GM23338 (cell line): ENCODE data around the gene DENND5A. TPM values are rescaled to one million over a fixed set of nuclear protein-coding genes. Genes with fewer than 3 reads are reported as not detected.

ENCODE experiments used
- ATAC-seq: fragments of 200-7000 bp; cut with Tn5 transposase; 3 replicates; pipeline ENCODE4 v1.9.1; 2020
- DNase-seq: peaks from one replicate; pipeline ENCODE4 v3.0.0-alpha.2; 2015; ENCODE audit warnings: low spot score
- H2AFZ ChIP-seq: fragments of 200-600 bp; sonication (generic); 2 replicates; pipeline ENCODE4 v1.8.0; 2016; ENCODE audit warnings: antibody characterized with exemption, mild to moderate bottlenecking, moderate library complexity
- H3F3A ChIP-seq: fragments of 200-600 bp; sonication (generic); replicated peaks from 2 replicates; pipeline ENCODE4 v1.8.0; 2017; ENCODE audit warnings: antibody characterized with exemption, mixed run types, low read depth
- H3K27ac ChIP-seq: fragments of 200-600 bp; sonication (generic); 2 replicates; pipeline ENCODE4 v1.6.1; 2016; ENCODE audit warnings: low read depth
- H3K27me3 ChIP-seq: fragments of 200-600 bp; sonication (generic); 2 replicates; pipeline ENCODE4 v1.8.0; 2016; ENCODE audit warnings: mild to moderate bottlenecking, mixed run types, moderate library complexity; ENCODE audit not compliant: insufficient read depth
- H3K36me3 ChIP-seq: fragments of 200-600 bp; sonication (generic); 2 replicates; pipeline ENCODE4 v1.8.0; 2016; ENCODE audit warnings: mild to moderate bottlenecking; ENCODE audit not compliant: insufficient read depth
- H3K4me1 ChIP-seq: fragments of 200-600 bp; sonication (generic); 2 replicates; pipeline ENCODE4 v1.8.0; 2016; ENCODE audit warnings: mild to moderate bottlenecking, moderate library complexity; ENCODE audit not compliant: insufficient read depth
- H3K4me2 ChIP-seq: fragments of 200-600 bp; sonication (generic); 2 replicates; pipeline ENCODE4 v1.7.1; 2017; ENCODE audit warnings: mixed run types
- H3K4me3 ChIP-seq: fragments of 200-600 bp; sonication (generic); 2 replicates; pipeline ENCODE4 v1.6.1; 2016; ENCODE audit warnings: mixed run types
- H3K79me2 ChIP-seq: fragments of 200-600 bp; sonication (generic); replicated peaks from 2 replicates; pipeline ENCODE4 v1.8.0; 2017; ENCODE audit warnings: mild to moderate bottlenecking; ENCODE audit not compliant: insufficient read depth
- H3K9me2 ChIP-seq: fragments of 200-600 bp; sonication (generic); 2 replicates; pipeline ENCODE4 v1.8.0; 2017; ENCODE audit not compliant: insufficient read depth
- H4K20me1 ChIP-seq: fragments of 200-600 bp; sonication (generic); replicated peaks from 2 replicates; pipeline ENCODE4 v1.8.0; 2017; ENCODE audit warnings: mild to moderate bottlenecking; ENCODE audit not compliant: insufficient read depth
- H3K27ac Mint-ChIP-seq: 2 replicates; pipeline ENCODE4 v1.8.0; 2020; ENCODE audit warnings: inconsistent platforms, mild to moderate bottlenecking, moderate library complexity, mixed read lengths
- H3K27me3 Mint-ChIP-seq: 3 replicates; pipeline ENCODE4 v1.8.0; 2022; ENCODE audit warnings: low read depth, mild to moderate bottlenecking, moderate library complexity, mixed read lengths, inconsistent platforms; ENCODE audit not compliant: insufficient read depth, poor library complexity
- H3K36me3 Mint-ChIP-seq: 3 replicates; pipeline ENCODE4 v1.8.0; 2021; ENCODE audit warnings: low read depth, mild to moderate bottlenecking, inconsistent platforms, moderate library complexity, mixed read lengths
- H3K4me1 Mint-ChIP-seq: 3 replicates; pipeline ENCODE4 v1.8.0; 2020; ENCODE audit warnings: mild to moderate bottlenecking, inconsistent platforms, mixed read lengths
- H3K4me3 Mint-ChIP-seq: 3 replicates; pipeline ENCODE4 v1.8.0; 2021; ENCODE audit warnings: moderate library complexity, mild to moderate bottlenecking, inconsistent platforms, mixed read lengths
- H3K9me3 Mint-ChIP-seq: 3 replicates; pipeline ENCODE4 v1.8.0; 2020; ENCODE audit warnings: moderate library complexity, mild to moderate bottlenecking, inconsistent platforms, mixed read lengths
- CREB1 ChIP-seq: fragments of 250-450 bp; sonication (Bioruptor Pico); IDR thresholded peaks from 2 replicates; pipeline ENCODE4 v1.5.0; 2020; ENCODE audit warnings: low read depth, mild to moderate bottlenecking, moderate library complexity
- POLR2AphosphoS5 ChIP-seq: IDR thresholded peaks from 2 replicates; pipeline ENCODE4 v1.6.1; 2016; ENCODE audit warnings: antibody characterized with exemption, low read depth
- STAT1 ChIP-seq: IDR thresholded peaks from one replicate; pipeline ENCODE4 v1.6.1; 2016; ENCODE audit warnings: antibody characterized with exemption; ENCODE audit not compliant: unreplicated experiment
- polyA plus RNA-seq: library from polyadenylated mRNA; unstranded; fragments of >200 nt; fragmentation: Nextera tagmentation; extraction: Ambion mirVana; gene quantifications from 2 replicates; pipeline ENCODE4 v1.2.1, GENCODE V29; 2016
- total RNA-seq: library from RNA; depleted of rRNA; stranded (reverse); fragments of >200 nt; shearing (Covaris generic); gene quantifications from 2 replicates; pipeline ENCODE4 v1.2.3, GENCODE V29; 2014
- TF ChIP-seq, protein P1 (sequence below): fragments of 250-450 bp; sonication (Bioruptor Pico); IDR thresholded peaks from 2 replicates; pipeline ENCODE4 v1.5.0; 2020; ENCODE audit warnings: mild to moderate bottlenecking, moderate library complexity
- TF ChIP-seq, protein P2 (sequence below): IDR thresholded peaks from one replicate; pipeline ENCODE4 v1.6.1; 2018; ENCODE audit warnings: antibody characterized with exemption; ENCODE audit not compliant: unreplicated experiment
- TF ChIP-seq, protein P3 (sequence below), 2 experiments: fragments of 200-600 bp in 1 of 2; sonication (generic) in 1 of 2; conservative IDR thresholded peaks; 2 replicates each; pipeline versions ENCODE4 v1.5.1 to v1.6.1; 2016 to 2017; ENCODE audit warnings: antibody characterized with exemption in 2 of 2, low read depth in 2 of 2, mild to moderate bottlenecking in 2 of 2, moderate library complexity in 1 of 2

The DENND5A gene
- total and polyA plus RNA-seq, 2 experiments from 2014 or later, result 28.1 to 56.3 TPM

DNA sequence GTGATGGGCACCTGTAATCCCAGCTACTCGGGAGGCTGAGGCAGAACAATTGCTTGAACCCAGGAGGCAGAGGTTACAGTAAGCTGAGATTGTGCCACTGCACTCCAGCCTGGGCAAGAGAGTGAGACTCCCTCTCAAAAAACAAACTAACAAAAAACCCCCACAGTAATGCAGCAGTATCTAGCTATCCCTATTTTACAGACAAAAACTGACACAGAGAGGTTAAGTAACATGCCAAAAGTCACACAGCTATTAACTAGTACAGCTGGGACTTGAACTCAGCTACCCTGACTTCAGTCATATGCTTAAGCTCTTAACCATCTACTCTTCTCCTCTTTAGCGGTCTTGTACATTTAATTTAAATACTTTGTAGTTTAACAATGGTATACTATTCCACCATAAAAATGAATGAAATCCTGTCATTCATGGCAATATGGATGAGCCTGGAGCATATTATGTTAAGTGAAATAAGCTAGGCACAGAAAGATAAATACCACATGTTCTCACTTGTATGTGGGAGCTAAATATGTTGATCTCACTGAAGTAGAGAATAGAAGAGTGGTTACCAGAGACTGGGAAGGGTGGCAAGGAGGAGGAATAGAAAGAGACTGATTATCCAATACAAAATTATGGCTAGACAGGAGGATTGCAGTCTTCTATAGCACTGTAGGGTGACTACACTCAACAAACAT lies 82.8 kb downstream of the DENND5A start (continued):
- TF ChIP-seq, protein P1, sequence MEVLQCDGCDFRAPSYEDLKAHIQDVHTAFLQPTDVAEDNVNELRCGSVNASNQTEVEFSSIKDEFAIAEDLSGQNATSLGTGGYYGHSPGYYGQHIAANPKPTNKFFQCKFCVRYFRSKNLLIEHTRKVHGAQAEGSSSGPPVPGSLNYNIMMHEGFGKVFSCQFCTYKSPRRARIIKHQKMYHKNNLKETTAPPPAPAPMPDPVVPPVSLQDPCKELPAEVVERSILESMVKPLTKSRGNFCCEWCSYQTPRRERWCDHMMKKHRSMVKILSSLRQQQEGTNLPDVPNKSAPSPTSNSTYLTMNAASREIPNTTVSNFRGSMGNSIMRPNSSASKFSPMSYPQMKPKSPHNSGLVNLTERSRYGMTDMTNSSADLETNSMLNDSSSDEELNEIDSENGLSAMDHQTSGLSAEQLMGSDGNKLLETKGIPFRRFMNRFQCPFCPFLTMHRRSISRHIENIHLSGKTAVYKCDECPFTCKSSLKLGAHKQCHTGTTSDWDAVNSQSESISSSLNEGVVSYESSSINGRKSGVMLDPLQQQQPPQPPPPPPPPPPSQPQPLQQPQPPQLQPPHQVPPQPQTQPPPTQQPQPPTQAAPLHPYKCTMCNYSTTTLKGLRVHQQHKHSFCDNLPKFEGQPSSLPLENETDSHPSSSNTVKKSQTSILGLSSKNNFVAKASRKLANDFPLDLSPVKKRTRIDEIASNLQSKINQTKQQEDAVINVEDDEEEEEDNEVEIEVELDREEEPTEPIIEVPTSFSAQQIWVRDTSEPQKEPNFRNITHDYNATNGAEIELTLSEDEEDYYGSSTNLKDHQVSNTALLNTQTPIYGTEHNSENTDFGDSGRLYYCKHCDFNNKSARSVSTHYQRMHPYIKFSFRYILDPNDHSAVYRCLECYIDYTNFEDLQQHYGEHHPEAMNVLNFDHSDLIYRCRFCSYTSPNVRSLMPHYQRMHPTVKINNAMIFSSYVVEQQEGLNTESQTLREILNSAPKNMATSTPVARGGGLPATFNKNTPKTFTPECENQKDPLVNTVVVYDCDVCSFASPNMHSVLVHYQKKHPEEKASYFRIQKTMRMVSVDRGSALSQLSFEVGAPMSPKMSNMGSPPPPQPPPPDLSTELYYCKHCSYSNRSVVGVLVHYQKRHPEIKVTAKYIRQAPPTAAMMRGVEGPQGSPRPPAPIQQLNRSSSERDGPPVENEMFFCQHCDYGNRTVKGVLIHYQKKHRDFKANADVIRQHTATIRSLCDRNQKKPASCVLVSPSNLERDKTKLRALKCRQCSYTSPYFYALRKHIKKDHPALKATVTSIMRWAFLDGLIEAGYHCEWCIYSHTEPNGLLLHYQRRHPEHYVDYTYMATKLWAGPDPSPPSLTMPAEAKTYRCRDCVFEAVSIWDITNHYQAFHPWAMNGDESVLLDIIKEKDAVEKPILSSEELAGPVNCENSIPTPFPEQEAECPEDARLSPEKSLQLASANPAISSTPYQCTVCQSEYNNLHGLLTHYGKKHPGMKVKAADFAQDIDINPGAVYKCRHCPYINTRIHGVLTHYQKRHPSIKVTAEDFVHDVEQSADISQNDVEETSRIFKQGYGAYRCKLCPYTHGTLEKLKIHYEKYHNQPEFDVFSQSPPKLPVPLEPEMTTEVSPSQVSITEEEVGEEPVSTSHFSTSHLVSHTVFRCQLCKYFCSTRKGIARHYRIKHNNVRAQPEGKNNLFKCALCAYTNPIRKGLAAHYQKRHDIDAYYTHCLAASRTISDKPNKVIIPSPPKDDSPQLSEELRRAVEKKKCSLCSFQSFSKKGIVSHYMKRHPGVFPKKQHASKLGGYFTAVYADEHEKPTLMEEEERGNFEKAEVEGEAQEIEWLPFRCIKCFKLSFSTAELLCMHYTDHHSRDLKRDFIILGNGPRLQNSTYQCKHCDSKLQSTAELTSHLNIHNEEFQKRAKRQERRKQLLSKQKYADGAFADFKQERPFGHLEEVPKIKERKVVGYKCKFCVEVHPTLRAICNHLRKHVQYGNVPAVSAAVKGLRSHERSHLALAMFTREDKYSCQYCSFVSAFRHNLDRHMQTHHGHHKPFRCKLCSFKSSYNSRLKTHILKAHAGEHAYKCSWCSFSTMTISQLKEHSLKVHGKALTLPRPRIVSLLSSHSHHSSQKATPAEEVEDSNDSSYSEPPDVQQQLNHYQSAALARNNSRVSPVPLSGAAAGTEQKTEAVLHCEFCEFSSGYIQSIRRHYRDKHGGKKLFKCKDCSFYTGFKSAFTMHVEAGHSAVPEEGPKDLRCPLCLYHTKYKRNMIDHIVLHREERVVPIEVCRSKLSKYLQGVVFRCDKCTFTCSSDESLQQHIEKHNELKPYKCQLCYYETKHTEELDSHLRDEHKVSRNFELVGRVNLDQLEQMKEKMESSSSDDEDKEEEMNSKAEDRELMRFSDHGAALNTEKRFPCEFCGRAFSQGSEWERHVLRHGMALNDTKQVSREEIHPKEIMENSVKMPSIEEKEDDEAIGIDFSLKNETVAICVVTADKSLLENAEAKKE (CRISPR knock-in tag), result no peak
- no peak for TF ChIP-seq STAT1
- TF ChIP-seq, protein P2, sequence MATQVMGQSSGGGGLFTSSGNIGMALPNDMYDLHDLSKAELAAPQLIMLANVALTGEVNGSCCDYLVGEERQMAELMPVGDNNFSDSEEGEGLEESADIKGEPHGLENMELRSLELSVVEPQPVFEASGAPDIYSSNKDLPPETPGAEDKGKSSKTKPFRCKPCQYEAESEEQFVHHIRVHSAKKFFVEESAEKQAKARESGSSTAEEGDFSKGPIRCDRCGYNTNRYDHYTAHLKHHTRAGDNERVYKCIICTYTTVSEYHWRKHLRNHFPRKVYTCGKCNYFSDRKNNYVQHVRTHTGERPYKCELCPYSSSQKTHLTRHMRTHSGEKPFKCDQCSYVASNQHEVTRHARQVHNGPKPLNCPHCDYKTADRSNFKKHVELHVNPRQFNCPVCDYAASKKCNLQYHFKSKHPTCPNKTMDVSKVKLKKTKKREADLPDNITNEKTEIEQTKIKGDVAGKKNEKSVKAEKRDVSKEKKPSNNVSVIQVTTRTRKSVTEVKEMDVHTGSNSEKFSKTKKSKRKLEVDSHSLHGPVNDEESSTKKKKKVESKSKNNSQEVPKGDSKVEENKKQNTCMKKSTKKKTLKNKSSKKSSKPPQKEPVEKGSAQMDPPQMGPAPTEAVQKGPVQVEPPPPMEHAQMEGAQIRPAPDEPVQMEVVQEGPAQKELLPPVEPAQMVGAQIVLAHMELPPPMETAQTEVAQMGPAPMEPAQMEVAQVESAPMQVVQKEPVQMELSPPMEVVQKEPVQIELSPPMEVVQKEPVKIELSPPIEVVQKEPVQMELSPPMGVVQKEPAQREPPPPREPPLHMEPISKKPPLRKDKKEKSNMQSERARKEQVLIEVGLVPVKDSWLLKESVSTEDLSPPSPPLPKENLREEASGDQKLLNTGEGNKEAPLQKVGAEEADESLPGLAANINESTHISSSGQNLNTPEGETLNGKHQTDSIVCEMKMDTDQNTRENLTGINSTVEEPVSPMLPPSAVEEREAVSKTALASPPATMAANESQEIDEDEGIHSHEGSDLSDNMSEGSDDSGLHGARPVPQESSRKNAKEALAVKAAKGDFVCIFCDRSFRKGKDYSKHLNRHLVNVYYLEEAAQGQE, result no peak
- TF ChIP-seq CREB1 (CRISPR knock-in tag), result no peak

DNA sequence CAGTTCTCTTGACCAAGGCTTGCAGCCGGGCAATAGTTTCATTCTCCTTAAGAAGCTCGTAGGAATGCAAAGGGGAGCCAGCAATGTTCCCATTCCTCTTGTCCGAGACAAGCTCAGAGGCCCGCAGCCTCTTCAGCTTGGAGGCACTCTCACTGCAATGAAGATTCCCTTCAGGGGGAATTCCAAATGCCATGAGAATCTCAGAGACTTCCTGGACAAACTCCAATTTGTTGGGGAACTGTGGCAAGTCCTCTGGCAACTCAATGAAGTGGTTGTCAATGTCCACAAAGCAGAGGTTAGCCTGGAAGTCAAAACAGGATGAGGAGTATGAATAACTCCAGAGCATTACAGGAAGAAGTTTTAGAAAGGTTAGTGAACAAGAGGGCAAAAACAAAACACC lies 84.4 kb downstream of the DENND5A start:
- Mint-ChIP-seq H3K27ac (no peak overlapping the region), H3K36me3 (peaks cover 40% of the 10 kb centered on the region), H3K4me3 (no peak overlapping the region), H3K4me1 (no peaks in the 10 kb centered on the region), H3K27me3 (peaks cover 2% of the 10 kb centered on the region), H3K9me3 (no peaks in the 10 kb centered on the region)
- Histone ChIP-seq H3K9me2 (no peaks in the 10 kb centered on the region), H3K4me3 (no peak overlapping the region), H3K4me1 (no peaks in the 10 kb centered on the region), H2AFZ (no peak overlapping the region), H3K27me3 (no peaks in the 10 kb centered on the region), H4K20me1 (no peaks in the 10 kb centered on the region; the same call in 1 of the 2 replicates), H3F3A (no peaks in the 10 kb centered on the region), H3K4me2 (no peak overlapping the region), H3K36me3 (peaks cover 15% of the 10 kb centered on the region), H3K27ac (no peak overlapping the region), H3K79me2 (0 out of 2 replicates have a peak, but pooled peaks cover 3% of the 10 kb centered on the region)
- DNase-seq (no peak), ATAC-seq (no peak)
- TF ChIP-seq, protein P3, sequence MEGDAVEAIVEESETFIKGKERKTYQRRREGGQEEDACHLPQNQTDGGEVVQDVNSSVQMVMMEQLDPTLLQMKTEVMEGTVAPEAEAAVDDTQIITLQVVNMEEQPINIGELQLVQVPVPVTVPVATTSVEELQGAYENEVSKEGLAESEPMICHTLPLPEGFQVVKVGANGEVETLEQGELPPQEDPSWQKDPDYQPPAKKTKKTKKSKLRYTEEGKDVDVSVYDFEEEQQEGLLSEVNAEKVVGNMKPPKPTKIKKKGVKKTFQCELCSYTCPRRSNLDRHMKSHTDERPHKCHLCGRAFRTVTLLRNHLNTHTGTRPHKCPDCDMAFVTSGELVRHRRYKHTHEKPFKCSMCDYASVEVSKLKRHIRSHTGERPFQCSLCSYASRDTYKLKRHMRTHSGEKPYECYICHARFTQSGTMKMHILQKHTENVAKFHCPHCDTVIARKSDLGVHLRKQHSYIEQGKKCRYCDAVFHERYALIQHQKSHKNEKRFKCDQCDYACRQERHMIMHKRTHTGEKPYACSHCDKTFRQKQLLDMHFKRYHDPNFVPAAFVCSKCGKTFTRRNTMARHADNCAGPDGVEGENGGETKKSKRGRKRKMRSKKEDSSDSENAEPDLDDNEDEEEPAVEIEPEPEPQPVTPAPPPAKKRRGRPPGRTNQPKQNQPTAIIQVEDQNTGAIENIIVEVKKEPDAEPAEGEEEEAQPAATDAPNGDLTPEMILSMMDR (conservative IDR thresholded peaks at IDR 0.05; ENCODE audit: low read depth in 2 of 2), result no peak
- TF ChIP-seq POLR2AphosphoS5 (no peak), CREB1 (CRISPR knock-in tag) (no peak)
